Activated T-cell treated with anti-CD3 and anti-CD28 coated beads, Interleukin-2, amount 50 U/mL, for 48 hours (primary cell): ENCODE results near the gene GCSAM.
A peak's percentile ranks its signal among the peaks of the same experiment; 100 is the strongest.

ENCODE experiments used
- DNase-seq, 2 experiments: peaks; one replicate each; pipeline ENCODE4 v3.0.0-alpha.2; 2020

The GCSAM gene

DNA sequence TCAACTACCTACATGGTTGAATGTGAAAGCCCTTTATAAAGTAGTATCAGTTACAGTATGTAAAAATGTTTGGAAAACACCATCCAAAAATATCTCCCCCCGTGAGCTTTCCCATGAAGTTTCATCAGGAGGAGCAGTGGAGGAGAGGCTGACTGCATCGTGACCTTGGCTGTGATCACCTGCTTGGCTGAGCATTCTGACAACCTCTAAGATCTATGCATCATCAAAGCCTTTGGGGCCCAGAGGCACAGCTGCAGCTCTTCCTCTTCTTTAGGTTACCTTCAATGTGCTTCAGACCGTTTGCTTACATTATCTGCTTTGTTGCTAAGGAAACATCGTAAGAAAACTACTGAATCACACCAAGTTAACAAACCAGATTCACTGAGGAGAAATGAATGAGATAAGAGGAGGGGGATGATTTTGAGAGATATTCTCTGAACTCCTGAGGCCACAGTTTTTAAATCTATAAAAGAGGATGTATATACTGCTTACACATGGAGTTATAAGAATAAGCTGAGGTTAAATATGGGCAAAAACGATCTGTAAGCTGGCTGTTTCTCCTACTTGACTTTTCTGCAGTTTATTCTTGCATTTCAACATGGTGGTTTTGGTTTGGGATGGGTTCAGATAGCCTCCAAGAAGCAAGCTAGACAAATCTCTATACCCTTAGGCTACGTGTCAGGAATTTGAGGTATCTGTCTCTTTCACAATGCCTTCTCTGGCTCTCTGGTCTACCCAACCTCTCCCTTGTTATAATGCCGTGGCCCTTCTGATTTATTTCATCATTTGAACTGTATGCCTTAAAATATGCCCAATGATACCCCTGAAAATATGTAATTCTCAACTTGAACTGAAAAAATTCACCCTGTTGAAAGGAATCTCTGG is 4.0 kb downstream of the GCSAM start:
- DNase-seq = peak in 1 of 2 experiments; percentile 52

DNA sequence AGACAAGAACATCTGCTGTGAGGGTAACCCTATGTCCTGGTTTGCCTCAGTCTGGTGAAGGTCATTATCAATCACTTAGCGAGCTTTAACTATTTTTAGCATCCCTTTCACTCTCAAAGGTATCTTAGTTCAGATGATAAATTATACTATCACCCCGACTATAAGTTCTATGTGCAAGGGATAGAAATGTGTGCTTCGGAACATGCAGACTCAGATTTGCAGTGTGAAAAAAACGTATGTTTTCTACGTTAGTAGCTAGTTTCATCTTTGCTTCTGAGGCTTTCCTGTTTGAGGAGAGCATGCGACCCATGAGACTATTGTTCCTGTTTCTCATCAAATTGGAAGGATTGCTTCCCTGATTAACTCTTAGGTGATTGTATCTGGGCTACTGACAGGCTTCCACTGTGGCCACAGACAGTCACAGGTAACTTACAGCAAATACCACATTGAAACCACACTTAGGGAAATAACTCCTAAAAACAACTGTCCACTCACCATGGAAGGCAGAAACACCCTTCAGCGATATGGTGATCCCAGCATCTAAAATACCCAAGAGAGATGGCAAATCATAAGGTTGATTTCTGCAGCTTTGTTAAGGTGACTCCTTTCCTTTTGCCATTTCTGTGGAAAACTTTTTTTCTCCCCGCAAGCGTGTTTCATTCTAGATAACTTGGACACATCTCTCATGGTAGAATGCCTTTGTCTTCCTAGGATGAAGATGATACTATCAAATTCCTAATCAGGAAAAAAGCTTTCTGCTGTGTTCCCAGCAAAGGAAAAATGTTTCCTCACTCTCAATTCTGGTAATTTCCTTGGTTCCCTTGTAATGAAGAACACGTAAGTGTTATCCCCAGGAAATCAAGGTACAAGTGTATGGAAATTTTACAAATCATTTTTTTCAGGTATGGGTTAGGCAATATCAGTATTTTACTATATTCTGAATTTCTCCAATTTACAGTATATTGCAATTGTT is 5.2 kb downstream of the GCSAM start:
- no peak for DNase-seq

DNA sequence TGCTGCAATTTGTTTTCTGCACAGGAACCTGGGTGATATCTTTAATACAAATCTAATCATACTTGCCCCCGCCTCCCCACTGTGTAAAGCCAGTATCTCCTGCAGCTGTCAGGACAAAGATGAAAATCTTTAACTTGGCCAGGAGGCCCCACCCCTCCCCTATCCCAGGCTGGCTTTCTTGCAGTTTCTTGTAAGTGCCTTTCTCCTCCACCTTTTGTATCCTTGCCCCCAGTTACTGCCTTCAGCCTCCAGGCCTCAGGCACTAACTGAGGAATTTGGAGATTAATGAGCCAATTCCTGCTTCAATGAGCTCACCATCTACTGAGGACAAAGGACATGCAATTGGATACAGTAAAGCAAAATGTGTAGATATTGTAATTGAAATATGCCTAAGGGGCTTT is 6.5 kb downstream of the GCSAM start:
- no peak for DNase-seq

DNA sequence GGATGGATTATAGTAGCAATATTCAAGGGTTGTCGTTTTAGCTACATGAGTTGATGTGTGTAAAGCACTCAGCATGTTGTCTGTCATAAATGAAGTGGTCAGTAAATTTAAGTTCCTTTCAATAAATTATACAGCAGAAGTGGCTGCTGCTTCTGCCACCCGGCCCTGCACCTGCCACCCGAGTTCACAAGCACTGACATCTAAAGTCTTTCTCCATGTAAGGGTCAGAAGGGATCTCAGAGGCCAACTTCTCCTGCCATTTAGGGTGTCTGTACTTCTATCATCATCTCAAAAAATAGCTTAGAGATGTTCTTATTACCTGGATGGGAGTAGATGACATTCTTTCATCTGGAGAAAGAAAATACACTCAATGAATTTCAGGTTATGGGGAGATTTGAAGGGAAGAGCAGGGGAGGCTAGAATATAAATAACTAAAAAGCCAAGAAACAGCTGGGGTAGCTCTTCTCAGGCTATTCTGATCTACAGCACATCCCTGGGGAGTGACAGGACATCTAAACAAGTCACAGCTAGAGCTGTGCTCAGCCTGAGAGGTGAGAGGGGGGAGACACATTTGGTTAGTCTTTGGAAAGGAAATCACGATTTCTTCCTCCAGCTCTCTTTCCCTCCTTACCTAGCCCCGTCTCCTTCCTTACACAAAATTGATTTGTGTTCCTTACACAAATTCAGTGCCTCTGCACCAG is 8.0 kb downstream of the GCSAM start:
- DNase-seq = no peak

DNA sequence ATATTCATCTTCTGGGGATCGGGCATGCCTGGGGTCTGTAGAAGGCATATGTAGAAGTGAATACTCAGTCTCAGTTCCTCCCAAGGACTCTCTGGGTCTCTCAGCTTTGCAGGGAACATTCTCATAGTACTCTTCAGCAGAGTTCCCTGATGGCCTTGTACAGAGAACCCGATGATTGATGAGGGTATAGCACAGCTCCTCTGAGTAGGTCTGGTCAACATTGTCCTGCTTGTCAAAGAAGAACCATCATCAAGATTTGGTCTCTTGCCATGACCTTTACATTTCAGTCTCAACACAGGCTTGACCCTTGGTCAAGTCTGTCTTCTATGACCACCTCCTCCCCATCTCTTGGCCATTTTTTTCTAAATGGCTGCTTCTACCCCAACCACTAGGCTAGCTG is 9.5 kb downstream of the GCSAM start:
- no peak for DNase-seq

DNA sequence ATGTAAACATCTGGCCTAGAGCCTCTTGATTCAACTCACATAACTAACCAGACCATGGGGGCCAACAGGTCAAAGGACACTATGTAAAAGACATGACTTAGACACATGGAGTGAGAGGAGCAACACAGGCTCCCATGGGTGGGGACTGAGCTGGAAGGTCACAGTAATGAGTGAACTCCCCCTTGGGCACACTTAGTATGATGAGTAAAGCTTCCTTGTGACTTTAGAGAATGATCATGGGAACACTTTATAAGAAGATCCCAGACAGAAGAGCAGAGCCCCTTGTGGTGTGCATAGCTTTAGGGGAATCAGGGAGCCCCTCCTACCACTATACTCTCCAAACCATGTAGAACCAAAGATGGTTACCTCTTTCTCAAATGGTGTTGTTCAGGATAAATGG is 10.2 kb downstream of the GCSAM start:
- no peak for DNase-seq

DNA sequence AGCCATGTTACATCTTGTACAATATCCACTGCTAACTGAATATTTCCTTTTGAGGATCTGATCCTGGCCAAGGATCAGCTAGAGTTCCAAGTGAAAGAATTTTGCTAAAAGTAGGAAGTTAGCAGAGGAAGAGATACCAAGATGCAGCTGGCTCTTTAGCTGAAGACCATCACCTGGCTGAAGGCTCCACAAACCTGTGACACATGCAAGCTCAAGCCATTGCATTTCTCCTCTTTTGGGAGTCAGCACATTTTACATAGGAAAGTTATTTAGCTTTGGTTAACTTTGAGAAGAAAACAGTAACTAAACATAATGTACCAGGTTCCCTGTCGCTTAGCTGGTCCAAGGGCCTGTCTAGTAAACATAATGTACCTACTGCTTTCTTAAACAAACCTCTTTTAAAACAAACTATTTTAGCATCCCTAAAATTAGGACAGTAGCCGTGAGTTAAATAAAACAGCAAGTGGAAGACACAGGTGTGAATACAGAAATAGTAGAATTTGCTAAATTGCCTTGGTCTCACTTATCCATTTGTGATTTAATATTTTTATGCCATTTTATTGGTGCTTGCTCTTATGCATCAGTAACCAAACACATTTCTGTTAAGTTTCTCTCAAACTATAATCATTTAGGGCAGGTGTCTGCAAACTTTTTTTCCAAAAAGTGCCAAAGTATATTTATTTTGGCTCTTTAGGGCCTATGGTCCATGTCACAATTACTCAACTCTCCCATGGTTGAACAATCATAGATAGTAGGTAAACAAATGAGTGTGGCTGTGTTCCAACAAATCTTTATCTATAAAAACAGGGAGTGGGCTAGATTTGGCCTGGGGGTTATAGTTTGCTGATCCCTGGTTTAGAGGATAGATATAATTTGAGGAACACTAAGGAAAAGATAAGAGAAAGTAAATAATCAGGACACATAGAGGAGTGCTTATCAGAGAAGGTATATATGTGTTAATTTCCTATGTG is 11.2 kb downstream of the GCSAM start:
- no peak for DNase-seq

DNA sequence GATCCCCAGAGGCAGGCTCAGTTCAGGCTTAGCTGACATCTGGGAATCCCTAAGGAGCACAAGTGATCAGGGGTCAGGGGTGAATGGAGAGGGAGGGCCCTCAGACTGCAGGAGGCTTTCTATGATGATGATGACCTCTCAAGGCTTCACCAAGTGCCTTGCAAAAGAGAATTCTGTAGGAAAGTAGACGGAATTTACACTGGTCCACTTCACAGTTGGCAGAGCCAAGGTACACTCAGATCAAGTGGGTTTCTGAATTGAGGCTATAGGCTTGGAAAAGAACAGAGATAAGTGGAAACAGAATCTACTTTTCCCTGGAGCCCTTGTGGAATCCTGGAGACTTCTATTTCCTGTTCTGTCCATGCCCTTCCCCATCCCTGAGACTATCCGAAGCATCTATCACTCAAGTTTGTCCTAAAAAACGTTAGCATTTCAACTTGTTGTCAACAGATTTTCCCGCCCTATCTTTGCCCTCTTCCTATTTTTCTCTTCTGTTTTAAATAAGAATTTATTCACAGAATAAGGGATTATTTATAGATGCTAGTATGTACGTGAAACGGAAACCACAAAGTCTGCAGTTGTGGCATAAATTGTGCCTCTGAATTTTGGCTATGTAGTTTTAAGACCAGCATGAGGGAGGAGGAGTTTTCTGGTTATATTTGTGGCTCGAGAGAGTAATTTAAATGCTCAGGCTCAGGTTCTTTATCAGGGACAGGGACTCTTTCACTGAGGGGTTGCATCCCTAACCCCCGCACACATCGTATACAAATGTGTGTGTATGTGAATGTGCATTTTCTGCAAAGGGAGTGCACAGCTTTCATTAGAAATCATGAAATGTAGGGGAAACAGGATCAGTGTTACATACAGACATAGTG is 12.8 kb downstream of the GCSAM start:
- DNase-seq = no peak

DNA sequence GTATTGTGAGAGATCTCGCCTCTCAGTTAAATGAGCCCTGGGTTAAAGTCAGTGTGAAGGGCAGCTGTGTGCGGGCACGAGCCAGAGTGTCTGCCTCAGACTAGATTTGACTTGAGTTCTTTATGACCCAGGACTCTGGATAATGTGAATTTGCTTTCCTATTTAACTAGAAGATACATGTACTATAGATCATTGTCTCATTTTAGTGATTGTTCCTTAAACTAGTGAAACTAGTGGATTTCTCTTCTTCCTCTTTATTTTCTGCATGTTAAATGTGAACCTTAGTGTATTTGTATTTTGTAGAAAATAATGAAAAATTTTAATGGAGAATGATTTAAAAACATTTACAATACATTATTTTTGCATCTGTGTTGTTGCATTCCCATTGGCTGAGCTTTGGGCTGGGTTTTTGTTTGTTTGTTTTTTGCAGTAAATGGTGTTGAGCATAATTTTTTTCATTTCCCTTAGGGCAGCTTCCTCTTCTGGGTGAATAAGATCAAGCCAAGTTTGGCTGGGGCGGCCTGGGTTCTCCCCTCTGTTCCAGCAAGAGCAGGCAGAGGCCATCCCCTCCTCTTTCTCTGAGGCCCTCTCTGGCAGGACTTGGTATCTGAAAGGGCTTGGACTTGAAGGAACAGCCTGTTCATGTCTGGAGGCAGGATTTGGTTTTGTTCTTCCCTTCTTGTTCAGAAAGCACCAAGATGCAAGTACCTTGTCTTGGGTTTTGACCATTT is 15.0 kb downstream of the GCSAM start:
- no peak for DNase-seq

DNA sequence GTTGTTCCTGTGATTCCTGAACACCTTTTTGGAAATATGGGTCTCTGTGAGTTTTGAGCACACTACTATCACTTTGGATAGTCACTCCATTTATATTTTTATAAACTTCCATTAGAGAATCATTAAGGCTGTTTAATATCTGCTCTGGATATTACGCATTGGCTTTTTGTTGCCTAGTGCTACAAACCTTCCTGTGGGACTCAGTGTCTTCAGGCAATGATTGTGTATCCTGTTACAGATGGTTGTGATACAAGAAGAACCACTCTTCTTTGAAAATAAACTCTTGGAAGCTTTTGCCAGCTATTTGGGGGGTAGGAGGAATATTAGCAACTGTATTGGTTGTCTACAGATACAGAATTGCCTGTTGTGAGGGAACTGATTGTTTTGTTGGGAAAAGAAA is 15.6 kb downstream of the GCSAM start:
- no peak for DNase-seq

DNA sequence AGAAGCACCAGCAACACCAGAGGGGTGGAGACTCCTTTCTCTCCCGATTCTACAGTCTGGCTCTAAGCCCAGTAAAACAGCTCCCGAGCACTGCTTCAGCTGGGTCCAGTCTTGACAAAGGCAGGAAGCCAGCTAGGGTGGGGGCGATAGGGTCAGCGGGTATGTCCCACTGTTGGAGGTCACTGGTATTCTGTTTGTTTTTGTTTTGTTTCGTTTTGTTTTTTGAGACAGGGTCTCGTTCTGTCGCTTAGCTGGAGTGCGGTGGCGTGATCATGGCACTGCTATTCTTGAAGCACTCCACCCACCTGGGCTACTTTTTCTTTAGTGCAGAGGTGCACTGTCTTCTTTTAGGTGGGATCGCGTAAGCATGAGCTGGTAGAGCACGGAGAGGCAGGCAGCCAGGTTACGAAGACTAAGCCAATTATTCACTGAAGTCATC is 16.3 kb downstream of the GCSAM start:
- no peak for DNase-seq

DNA sequence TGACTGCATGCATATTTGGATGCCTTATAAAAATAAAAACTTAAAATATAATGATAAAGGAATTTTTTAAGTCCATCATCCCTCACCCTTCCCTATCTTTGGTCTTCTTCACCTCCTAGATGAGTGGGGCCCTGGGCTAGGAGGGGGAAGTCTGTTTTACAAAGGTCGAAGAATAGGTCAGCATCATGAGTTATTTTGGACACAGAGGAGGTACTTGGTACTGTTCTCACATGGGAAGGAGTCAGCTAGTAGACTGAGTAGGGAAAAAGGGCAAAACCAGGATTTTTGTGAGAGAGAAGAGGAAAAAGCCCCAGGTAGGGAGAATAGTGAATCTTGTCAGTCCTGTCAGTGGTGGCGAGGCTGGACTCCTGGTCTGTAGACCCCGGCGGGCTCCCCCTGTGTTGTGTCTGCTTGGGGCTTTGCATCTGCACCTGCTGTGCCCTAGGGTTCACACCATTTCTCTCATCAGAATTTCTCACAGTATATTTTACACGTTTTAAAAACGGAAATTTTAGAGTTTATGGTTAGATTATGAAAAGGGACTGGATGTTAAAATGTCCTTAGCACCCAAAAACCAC is 17.2 kb downstream of the GCSAM start:
- DNase-seq = no peak

DNA sequence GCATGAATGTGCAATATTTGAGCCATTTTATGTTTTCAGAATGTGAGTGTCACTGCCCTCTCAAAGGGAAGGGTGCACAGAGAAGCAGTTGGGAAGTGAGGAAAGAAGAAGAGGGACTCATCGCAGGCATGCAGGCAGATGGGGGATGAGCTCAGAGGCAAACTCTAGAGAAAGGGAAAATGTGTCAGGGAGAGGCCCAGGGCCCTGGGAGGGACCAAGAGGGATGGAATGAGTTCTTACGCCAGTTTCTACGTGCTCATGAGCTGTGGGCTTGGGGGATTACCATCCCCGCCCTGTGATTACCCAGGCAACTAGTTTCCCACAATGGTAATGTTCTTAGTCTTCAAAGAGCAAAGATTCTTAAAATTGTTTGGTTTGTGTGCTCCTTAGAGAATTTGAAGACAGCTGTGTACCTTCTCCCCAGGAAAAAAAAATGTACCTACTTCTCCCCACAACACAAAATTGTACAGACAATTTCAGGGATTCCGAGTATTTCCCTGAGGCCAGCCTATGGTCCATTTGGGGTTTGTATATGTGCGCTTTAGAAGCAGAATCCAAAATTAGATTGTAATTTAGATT is 17.8 kb downstream of the GCSAM start:
- peak in 1 of 2 experiments; percentile 28 for DNase-seq

DNA sequence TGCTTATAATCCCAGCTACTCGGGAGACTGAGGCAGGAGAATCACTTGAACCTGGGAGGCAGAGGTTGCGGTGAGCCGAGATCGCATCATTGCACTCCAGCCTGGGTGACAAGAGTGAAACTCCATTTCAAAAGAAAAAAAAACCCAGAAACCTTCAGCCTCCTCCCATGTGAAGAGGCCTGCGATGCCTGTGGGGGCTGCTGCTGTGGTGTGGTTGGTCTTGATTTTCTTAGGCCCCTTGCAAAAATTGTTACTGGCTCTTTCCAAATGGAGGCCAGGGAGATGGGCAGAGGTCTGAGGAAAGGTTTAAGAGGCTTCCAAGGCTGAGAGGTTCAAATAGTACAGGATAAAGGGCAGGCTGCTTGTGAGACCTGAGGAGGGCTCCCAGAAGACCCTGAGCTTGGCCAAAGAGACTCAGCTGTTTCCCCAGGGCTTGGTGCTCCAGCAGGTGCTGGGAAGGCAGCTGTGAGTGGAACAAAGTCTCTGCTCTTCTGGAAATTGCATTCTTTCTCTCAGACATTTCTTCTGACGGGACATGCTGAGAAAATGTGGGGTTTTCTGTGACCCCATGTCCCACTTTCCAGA is 18.4 kb downstream of the GCSAM start:
- no peak for DNase-seq

DNA sequence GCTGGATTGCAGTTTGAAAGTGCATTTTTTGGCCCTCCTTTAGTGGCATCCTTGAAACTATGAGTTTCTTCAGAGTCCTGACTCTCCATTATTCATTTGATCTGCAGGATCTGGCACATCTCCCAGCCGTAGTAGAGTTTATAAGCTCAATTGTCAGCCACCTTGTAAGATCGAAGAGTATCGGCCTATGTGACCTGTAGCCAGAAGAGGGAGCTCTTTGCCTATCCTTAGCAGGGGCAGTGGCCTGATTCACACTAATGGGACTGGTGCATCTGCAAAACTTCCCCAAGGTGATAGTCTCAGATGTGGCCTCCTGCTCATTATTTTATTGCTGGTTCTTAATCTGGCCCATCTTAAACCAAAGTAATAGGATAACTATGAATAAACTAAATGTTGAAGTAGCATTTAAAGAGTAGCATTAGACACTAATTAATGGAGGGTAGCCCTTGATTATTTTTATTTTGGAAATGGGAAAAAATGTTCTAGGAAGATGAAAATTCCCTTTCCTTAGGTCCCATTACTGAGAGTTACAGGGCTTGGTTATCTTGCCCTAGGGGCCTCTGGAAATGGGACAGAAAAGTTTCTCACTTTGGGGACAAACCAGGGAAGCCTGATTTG is 21.2 kb downstream of the GCSAM start:
- DNase-seq = peak; percentile 49 to 63

DNA sequence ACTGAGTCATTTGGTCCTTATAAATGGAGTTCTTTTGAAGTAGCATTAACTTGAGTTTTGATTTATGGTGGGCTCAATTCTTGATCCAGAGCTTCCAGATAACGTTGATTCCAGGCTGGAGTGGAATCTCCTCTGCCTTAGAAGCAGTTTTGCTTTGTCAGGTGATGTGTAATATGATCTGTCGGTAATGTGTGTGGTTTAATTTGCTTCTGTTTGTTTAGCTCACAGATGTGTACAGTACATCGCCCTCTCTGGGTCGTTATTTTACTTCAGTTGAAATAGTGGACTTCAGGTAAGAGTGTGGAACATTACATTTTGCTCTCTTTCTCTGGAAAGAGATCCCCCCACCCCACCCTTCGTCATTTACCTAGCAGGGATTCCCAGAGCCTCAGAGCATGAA is 23.7 kb downstream of the GCSAM start:
- DNase-seq = no peak

DNA sequence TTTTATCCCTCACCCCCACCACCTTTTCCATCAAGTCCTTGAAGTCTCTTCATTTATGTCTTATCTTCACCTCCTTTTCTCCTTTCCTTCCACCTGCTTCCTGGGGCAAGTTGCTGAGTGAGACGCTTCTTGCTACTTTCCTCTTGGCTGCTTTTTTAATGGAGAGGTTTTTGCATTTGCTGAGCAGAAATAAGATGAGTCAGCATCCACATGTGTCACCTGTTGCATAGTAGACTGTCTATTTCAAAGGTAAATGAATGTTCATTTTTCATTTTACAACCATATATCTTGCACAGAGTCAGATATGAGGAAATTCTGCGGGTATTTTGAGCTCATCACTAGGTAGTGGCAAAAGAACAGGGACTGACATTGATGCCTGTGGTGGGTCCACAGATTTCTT is 28.3 kb downstream of the GCSAM start:
- DNase-seq = no peak

DNA sequence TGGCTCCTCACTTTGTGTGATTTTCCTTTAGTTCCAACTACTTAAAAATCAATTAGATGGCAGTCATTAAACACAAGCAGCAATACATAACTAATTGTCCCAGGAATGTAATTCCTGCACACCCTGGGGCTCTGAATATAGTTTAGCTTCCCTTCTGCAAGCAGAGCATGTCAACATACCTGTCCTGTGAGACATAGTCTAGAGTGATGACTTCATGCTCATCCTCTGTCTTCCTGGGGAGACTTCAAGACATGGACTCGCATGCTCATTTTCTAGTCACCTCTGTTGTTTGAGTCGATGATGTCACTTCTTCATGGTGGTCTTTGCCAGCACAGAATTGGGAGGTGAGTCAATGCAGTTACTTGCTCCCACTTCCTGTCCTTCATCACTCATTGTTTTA is 31.1 kb downstream of the GCSAM start:
- no peak for DNase-seq
